ENCODE data around the gene MED13. TPM values are rescaled to one million over a fixed set of nuclear protein-coding genes. Genes with fewer than 3 reads are reported as not detected.

MED13 gene
- total RNA-seq, 1 donor, result 68.8 TPM

Other genes starting within 250 kb of the MED13 start
- 5.9 and 6.2 TPM in 2 replicates for gene BRIP1, start 201.8 kb downstream of the MED13 start, total RNA-seq
- 9.8 and 10.6 TPM in 2 replicates for gene INTS2, start 137.3 kb downstream of the MED13 start, total RNA-seq

All from osteoblast (primary cell).